Measurements from ENCODE around the gene NHERF1.

Gene NHERF1

DNA sequence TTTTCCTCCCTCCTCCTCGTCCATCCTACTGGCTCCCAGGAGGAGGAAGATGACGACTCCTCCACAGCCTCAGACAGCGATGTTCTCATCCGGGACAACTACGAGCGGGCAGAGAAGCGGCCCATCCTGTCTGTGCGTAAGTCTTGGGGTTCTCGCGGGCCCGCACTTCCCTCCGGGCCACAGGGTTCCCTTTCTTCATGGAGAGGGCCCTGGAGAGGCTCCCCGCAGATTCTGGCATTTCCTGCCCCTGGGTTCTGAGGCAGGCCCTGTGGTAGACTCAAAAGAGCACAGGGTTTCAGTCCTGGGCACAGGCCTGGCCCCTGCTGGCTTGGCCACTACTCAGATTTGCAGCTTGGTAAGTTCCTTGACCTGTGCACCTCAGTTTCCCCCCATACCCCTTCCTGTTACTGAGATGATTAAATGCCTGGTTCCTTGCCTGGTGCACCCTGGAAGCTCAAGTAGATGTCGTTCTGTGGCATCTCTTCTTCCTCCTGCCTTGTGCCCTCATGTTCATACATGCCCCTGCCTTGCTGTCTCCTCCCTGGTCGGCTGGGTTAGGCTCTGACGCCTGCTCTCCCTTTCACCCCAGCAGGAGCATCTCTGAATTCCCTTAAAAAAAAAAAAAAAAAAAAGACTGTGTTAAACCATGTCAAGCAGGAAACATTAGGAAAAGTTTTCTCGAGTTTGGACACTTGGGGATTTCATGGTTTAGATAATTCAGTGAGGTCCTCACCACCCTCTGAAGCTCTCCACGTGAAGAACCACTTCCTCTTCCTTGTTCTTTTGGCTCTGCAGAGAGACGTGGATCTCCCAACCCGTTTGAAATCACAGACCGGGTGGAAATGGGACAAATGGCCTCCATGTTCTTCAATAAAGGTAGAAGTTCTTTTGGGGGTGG lies 42.0 kb downstream of the NHERF1 start:
- no peak for DNase-seq

DNA sequence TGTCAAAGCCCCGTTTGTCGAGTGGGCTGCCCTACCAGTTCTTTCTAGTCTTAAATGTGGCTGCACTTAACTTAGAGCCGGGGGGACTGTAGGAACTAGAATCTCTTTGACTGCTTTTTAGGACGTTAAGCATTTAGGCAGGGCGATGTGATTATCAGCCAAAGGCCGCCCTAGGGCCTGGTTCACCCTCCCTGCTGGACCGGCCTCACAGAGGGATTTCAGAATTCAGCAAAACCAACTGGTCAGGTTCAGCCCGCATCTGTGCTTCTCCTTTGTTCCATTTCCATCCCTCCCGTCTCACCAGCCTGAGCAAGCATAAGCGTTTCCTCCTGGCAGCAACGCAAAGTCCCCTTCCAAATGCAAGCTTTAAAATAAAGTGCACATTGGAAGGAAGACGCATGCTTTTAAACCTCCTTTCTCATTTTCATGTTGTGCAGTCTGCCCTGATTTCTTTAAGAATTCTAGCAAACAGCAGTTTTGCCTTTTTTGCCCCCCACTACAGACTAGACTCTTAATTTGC lies 44.2 kb downstream of the NHERF1 start:
- DNase-seq = no peak

- DNase-seq = no peak
These were observed 47.0 kb downstream of the NHERF1 start for GRCh38 chr17:74795327-74796020.

DNA sequence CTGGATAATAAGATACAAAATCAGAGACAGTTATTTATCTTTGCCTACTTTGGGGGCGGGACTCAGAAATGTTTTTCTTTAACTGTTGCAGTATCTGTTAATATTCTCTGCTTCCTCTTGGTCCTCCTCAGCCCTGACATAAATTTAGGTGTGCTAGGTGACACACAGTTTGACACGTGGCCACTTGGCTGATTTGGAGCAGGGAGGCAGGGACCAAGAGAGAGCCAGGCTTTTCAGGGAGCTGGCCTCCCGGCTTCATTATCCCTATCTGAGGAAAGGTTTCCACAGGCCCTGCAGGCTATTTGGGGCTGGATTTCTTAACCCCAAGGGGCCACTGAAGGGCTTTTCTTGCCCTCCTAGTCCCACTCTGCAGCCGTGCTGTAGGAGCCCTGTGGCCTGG lies 47.8 kb downstream of the NHERF1 start:
- no peak for DNase-seq

- no peak for DNase-seq
These were observed 48.4 kb downstream of the NHERF1 start for GRCh38 chr17:74796866-74797265.

DNA sequence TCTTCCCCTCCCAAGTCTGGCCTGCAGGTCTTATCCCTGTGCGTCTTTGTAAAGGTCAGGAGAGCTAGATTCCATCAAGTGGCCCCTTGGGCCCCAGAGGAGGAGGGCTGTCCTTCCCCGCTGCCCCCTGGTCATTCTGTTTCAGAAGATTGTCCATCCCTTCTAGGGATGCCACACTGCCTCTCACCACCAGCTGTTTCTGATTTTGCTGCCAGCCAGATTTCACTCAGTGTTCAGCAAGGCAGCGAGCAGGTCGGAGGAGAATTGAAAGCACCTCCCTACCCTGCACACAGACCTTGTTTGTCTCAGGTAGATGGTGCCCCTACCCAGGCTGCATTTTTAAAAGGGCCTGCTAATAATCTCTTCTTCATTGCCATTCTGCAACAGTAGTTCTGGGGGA lies 49.4 kb downstream of the NHERF1 start:
- no peak for DNase-seq

- DNase-seq = no peak
These were observed 49.8 kb downstream of the NHERF1 start for GRCh38 chr17:74798239-74798707.

- no peak for DNase-seq
These were observed 50.7 kb downstream of the NHERF1 start for GRCh38 chr17:74799097-74799496.

GRCh38 chr17:74800531-74800930 lies 52.1 kb downstream of the NHERF1 start:
- no peak for DNase-seq

GRCh38 chr17:74801896-74802295 lies 53.5 kb downstream of the NHERF1 start:
- DNase-seq = no peak

GRCh38 chr17:74803388-74803930 lies 55.0 kb downstream of the NHERF1 start:
- DNase-seq = no peak

- no peak for DNase-seq
These were observed 55.5 kb downstream of the NHERF1 start for GRCh38 chr17:74803971-74804370.

DNA sequence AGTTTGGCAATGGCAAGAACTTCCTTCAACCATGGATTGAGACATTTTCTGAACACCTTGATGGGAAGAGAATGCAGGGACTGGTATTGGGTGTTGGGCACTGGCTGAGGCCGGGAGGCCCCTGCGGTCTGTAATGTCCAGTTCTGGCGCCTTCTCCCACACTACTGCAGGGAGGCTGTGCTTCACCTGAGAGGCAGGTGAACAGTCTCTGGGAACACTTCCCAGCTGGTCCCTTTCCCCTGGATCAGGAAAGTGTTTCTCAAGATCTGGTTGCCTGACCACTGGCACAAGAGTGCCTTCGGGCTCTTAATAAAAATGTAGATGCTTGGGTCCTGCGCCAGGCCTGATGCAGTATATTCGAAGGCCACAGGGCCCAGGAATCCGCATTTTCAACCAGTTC lies 56.3 kb downstream of the NHERF1 start:
- no peak for DNase-seq

DNA sequence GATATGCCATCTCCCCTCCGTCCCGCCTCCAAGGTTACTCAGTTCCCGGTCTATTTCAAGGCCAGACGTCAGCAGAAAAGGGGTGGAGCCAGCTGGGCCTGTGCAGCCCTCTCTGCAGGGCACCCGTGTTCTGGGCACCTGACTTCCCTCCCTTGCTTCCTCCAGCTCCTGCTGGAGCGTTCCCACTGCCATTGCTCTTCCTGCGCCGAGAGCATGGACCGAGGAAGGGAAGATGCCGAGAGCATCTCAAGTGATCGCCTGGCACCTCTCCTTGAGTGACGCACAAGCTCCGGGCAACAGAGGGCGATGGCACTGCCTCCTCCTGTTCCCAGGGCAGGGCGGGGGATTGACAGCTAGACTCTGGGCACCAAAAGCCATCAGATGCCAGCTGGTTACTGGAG lies 57.2 kb downstream of the NHERF1 start:
- no peak for DNase-seq

- DNase-seq = no peak
These were observed 57.9 kb downstream of the NHERF1 start for GRCh38 chr17:74806334-74806733.

GRCh38 chr17:74807441-74807840 lies 59.0 kb downstream of the NHERF1 start:
- no peak for DNase-seq

DNA sequence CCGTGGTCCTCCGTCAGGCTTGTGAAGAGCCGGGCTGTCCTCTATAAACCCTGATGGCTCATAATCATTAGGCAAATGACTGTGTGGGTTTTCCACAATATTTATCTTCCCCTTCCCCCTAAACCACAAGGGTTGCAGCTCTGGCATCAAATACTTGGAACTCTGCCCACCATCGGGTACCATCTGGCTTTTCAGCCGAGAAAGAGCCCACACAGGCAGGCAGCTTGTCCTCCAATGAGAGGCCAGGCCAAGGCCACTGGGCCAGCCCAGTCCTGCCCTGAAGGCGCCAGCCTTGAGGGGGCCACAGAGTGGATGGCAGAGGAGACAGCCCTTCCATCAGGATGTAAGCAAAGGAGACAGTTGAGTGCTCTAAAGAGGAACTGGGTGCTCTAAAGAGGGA lies 59.5 kb downstream of the NHERF1 start:
- DNase-seq = no peak

DNA sequence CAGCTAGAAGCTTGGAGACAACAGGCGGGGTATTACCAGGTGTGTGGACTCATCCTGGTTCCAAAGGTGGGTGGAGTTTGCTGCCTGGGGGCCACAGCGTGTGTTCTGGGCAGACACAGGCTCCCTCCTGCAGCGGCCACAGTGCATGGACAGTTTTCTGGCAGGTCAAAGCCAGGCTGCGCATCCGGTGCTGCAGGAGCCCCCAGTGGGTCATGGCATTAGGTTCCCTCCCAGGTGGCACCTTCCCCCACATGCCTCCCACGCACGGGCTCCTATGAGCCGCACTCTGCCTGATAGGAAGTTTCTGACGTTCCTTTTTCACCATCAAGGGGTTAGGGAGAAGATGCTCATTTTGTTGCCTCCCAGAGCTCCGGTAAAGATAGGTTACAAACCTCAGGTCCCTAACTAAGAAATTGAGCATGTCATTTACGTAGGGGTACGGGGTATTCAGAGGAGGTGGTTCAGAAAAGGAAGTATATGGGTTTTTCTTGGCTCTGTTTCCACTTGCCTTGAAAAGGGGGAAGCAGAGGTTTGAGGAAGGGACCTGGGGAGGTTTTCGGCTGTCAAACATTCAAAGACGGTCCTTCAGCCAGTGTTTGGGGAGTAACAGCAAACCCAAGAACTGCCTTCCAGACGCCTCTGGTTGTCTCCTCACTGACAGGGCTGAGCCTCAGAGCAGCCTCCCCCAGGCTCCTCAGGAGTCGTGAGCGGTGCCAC lies 60.4 kb downstream of the NHERF1 start:
- DNase-seq = no peak

- no peak for DNase-seq
These were observed 62.5 kb downstream of the NHERF1 start for GRCh38 chr17:74810699-74811485.

GRCh38 chr17:74812109-74813009 lies 63.9 kb downstream of the NHERF1 start:
- no peak for DNase-seq

GRCh38 chr17:74814453-74814852 lies 66.0 kb downstream of the NHERF1 start:
- DNase-seq = no peak
